IPS DF 4.7 (cell line): ENCODE data around the gene GALNT18.

Experiments used
- DNase-seq: peaks from one replicate; pipeline ENCODE4 v3.0.0-alpha.2; 2013; ENCODE audit warnings: low spot score; ENCODE audit errors: extremely low read depth

The GALNT18 gene

GRCh38 chr11:11568651-11569229 is 53.1 kb downstream of the GALNT18 start:
- no peak for DNase-seq

GRCh38 chr11:11567936-11568650 is 53.7 kb downstream of the GALNT18 start:
- DNase-seq: no peak

DNA sequence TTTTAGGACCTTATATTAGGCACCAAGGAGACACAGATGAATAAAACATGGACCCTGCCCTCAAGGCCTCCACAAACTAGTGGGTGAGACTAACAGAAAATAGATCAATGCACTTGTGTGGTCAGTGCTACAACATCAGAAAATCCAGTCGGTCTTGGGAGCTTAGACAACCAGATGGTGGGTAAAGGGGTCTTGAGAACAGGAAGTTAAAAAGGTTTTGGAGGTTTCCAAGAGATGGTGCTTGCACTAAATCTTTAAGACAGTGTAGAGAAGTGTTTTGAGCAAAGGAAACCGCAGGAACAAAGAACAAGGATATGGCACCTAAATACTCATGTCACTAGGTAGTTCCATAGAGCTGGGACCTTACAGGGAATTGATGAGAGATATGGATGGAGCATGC is 56.2 kb downstream of the GALNT18 start:
- DNase-seq: no peak

- DNase-seq: no peak
Measured at GRCh38 chr11:11563200-11563975, 58.4 kb downstream of the GALNT18 start.

DNA sequence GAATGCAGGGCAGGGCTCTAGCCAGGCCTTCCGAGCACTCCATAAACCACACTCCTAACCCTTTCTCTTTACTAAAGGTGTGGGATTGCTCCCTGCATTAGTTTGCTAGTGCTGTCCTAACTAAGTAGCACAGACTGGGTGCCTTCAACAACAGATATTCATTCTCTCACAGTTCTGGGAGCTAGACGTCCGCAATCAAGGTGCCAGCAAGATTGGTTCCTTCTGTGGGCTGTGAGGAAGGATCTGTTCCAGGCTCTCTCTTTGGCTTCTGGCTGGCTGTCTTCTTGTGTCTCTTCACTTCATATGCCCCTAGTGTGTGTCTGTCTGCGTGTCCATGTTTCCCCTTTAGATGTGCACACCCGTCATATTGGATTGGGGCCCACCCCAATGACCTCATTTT is 59.8 kb downstream of the GALNT18 start:
- DNase-seq: no peak

GRCh38 chr11:11558826-11559225 is 63.0 kb downstream of the GALNT18 start:
- DNase-seq: no peak

DNA sequence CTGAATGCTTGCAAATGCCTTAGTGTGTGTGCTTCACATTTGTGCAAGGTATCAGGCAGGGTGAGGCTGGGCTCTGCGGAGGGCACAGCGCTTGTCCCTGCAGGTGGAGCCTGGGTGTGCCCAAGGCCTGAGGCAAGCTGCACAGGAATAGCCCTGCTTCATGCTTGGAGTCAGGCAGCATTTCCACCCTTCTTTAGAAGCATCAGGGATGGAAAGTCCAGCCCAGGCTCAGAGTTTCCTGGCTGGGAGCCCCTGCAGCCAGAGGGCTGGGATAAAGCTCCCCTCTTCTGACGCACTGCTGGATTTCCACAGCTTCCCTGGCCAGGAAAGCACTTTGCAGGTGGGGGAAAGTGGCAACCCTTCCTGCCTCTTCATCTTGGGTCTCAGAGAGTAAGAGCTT is 63.4 kb downstream of the GALNT18 start:
- DNase-seq: no peak

- DNase-seq: no peak
Measured at GRCh38 chr11:11555208-11555607, 66.6 kb downstream of the GALNT18 start.

DNA sequence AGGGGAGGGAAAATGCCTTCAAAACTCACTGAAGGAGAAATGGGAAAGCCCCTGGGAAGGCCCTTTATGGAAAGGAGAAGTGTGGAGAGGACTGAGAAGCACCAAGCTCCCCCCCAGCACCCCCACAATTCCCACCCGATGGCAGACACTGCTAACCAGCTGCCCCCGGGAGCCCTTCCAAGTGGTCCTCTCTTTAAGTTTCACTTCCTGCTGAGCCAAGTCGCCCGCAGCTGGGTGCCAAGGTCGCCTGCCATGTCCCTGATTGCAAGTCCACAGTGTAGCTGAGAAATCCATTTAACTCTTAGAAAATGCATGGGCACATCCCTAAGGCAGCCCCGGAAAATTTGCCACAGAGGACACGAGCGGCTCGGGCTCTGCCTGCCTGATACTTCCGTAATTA is 68.2 kb downstream of the GALNT18 start:
- DNase-seq: no peak

DNA sequence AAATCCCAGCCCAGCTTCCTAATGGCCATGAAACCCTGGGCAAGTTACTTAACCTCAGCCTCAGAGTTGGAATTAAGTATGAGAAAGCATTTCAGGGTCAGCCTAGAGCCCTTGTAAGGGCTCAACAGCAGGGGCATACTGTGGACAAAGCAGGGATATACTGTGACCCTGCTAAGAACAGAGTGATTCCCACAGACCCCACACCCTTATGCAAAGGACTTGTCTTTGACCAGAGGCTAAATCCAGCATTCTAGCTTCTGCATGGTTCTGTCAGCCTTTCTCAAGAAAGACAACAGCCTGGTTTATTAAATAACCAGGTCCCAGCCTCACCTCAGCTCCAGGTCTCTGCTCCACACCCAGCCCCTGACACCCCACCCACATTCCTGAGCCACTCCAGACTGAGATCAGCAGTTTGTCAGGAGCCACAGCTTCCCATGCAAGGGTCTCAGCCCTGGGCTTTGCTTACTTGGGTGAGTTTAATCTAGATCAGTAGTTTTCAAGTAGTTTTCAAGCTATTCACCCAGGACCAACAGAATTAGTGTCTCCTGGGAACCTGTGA is 69.2 kb downstream of the GALNT18 start:
- DNase-seq: no peak

GRCh38 chr11:11550534-11550933 is 71.3 kb downstream of the GALNT18 start:
- no peak for DNase-seq

DNA sequence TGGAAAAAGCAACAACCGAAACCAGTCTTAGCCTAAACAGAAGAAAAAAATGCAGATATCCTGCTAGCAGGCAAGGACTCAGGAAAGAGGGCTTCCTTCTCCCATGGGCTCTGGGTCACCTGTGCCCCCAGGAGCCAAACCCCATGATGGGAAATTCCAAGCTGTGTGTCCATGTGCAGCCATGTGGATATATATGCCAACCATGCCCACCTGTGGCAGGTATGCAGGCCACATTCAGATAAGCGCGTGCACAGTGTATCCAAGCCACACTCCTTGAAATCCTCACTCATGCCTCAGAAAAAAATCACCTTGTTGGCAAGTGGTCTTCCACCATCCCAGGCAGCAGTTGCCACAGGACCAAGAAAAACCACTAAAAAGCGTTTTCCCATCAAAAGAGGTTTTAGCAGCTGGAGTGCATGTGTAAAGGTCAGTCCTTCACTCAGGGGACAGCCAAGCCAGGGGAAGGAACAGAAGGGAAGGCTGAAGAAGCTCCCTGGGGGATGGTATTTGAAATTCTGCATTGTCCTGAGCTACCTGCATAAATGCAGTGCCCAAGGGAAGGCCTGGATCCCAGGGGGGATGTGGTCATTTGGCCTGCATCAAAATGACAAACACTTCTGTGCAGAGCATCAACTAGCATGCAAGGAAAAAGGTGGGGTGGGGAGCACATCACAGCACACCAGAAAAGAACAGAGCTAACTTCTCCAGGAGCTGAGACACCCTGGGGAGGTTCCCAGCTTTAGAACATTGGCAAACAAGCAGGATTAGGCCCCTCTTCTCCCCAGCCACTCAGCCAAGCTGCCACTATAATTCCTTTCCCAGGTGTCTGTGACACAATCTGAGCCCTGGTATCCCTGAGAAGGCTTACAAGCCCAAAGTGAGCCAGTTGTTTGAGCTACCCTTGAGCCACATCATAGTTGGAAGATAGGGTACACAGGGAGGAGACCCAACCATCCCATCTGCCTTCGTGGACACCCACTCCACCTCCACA is 76.2 kb downstream of the GALNT18 start:
- DNase-seq: no peak

- no peak for DNase-seq
Measured at GRCh38 chr11:11543656-11544055, 78.1 kb downstream of the GALNT18 start.

GRCh38 chr11:11540157-11540556 is 81.6 kb downstream of the GALNT18 start:
- no peak for DNase-seq

GRCh38 chr11:11538277-11538960 is 83.4 kb downstream of the GALNT18 start:
- no peak for DNase-seq

- no peak for DNase-seq
Measured at GRCh38 chr11:11537871-11538270, 83.9 kb downstream of the GALNT18 start.

DNA sequence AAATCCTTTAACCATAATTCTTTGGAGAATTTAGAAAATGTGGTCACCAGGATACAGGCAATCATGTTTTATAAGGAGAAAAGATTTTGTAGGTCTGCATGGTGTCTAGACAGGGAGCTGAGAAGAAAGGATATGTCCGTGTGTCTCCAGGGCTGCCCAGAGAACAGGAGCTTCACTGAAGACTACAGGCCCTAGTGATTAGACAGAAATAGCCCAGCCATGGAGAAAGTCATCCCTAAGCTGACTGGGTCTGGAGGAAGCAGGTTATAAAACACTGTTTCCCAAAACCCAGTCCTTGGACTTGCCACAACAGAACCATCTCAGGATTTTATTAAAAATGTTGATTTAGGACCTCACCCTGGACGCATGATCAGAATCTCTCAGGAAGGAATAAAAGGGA is 84.4 kb downstream of the GALNT18 start:
- no peak for DNase-seq

- no peak for DNase-seq
Measured at GRCh38 chr11:11536650-11537049, 85.2 kb downstream of the GALNT18 start.

DNA sequence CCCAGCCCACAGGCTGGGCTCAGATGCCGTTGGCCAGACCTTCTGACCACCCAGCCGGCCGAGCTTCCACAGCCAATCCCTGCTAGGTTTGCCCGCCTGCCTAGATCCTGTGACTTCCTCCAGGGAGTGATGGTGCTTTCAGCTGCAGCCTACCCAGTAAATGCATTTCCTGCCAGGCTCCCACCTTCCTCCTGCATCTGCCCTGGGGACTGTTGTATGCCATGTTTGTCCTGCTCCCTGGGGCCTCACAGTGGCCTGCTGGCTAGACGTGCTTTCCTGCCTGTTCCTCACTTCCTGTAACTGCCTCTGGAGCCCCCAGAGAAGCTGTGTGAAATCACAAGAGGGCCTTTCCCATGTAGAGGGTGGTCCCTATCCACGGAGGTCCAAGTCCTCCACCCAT is 86.2 kb downstream of the GALNT18 start:
- no peak for DNase-seq

DNA sequence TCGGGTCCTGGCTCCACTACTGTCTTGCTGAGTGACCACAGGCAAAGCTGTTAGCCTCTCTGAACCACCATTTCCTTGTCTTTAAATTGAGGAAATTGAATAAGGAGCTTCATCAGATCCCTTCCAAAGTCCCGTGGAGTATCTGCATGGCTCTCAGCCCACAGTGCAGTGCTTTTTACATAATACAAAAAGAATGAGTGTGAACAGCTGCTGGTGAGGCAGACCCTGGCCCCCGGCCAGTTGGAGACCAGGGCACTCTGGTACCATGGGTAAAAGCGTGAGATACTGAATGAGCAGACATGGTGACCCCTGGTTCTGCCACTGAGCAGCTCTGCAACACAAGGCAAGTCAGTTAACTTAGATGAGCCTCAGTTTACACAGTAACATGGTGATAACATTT is 86.8 kb downstream of the GALNT18 start:
- no peak for DNase-seq
